ENCODE results near the gene CFAP74.

DNA sequence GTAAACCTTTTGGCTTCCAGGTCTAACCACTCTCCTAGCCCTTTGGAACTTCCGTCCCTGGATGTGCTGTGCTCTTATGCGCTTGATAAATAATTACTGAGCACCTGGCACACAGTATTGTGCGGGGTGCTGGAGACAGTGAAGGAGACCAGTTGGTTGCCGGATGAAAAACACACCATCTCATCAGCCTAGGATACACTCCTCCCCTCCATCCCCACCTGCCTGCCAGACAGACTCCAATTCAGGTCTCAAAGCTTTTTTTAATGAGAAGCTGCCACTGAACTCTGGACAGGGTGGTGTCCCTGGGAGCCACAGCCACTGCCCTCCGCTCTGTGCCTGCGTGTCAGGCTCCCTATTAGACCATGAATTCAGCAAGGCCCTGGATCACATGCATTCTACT is 121.9 kb downstream of the CFAP74 start:
- TF ChIP-seq CTCF (IDR thresholded peaks at IDR 0.05; ENCODE audit: poor library complexity) (no peak), EZH2phosphoT487 (IDR thresholded peaks at IDR 0.05; ENCODE audit: low read depth, severe bottlenecking, unreplicated experiment) (no peak), EZH2 (IDR thresholded peaks at IDR 0.05; ENCODE audit: borderline replicate concordance) (no peak)
